Neural cell (in vitro differentiated cells): Measurements from ENCODE around the gene UFSP2. TPM values are rescaled to one million over a fixed set of nuclear protein-coding genes. Genes with fewer than 3 reads are reported as not detected.

Source experiments
- H2AFZ ChIP-seq: fragments of 200-600, 300-800 bp; sonication (generic), shearing (Covaris generic); 2 replicates; pipeline ENCODE4 v1.6.0; 2014; ENCODE audit warnings: low read depth, mild to moderate bottlenecking, antibody characterized with exemption, low read length, moderate library complexity
- H3F3A ChIP-seq: fragments of 200-600 bp; shearing (Covaris generic); 2 replicates; pipeline ENCODE4 v1.6.1; 2016; ENCODE audit warnings: mild to moderate bottlenecking, moderate library complexity, mixed read lengths, antibody characterized with exemption, low read length; ENCODE audit not compliant: insufficient read depth, poor library complexity, severe bottlenecking
- H3K27ac ChIP-seq: fragments of 200-600, 300-800 bp; sonication (generic), shearing (Covaris generic); 2 replicates; pipeline ENCODE4 v1.5.1; 2014; ENCODE audit warnings: mild to moderate bottlenecking, low read length, moderate library complexity
- H3K27me3 ChIP-seq: fragments of 300-800, 200-600 bp; sonication (generic), shearing (Covaris generic); 2 replicates; pipeline ENCODE4 v1.6.0; 2014; ENCODE audit warnings: mild to moderate bottlenecking, low read depth, low read length, moderate library complexity; ENCODE audit not compliant: insufficient read depth
- H3K36me3 ChIP-seq: fragments of 300-800, 200-600 bp; sonication (generic), shearing (Covaris generic); 2 replicates; pipeline ENCODE4 v1.5.1; 2014; ENCODE audit warnings: mild to moderate bottlenecking, antibody characterized with exemption, low read length, moderate library complexity; ENCODE audit not compliant: insufficient read depth
- H3K4me2 ChIP-seq: fragments of 300-800, 200-600 bp; sonication (generic), shearing (Covaris generic); 2 replicates; pipeline ENCODE4 v1.6.0; 2014; ENCODE audit warnings: mild to moderate bottlenecking, low read length
- H3K4me3 ChIP-seq: fragments of 300-800, 200-600 bp; sonication (generic), shearing (Covaris generic); 2 replicates; pipeline ENCODE4 v1.5.1; 2014; ENCODE audit warnings: mild to moderate bottlenecking, low read length, moderate library complexity
- H3K79me2 ChIP-seq: fragments of 200-600 bp; shearing (Covaris generic); replicated peaks from 2 replicates; pipeline ENCODE4 v1.6.0; 2014; ENCODE audit warnings: mild to moderate bottlenecking, low read length, moderate library complexity; ENCODE audit not compliant: insufficient read depth
- H3K9ac ChIP-seq: fragments of 300-800, 200-600 bp; sonication (generic), shearing (Covaris generic); 2 replicates; pipeline ENCODE4 v1.6.1; 2016; ENCODE audit warnings: mild to moderate bottlenecking, low read length, mixed read lengths
- H3K9me2 ChIP-seq: fragments of 200-600 bp; shearing (Covaris generic); 2 replicates; pipeline ENCODE4 v1.6.1; 2016; ENCODE audit warnings: mild to moderate bottlenecking, low read length, mixed read lengths; ENCODE audit not compliant: insufficient read depth
- H3K9me3 ChIP-seq: fragments of 200-600, 300-800 bp; sonication (generic), shearing (Covaris generic); 2 replicates; pipeline ENCODE4 v1.6.1; 2016; ENCODE audit warnings: mild to moderate bottlenecking, mixed run types, low read length, moderate library complexity, mixed read lengths
- H4K20me1 ChIP-seq: fragments of 200-600 bp; shearing (Covaris generic); 2 replicates; pipeline ENCODE4 v1.6.1; 2016; ENCODE audit warnings: mild to moderate bottlenecking, mixed run types; ENCODE audit not compliant: insufficient read depth
- CTCF ChIP-seq: fragments of 450-650 bp; IDR thresholded peaks from 2 replicates; pipeline ENCODE4 v1.5.1; 2014; ENCODE audit warnings: antibody characterized with exemption, mild to moderate bottlenecking, moderate library complexity; ENCODE audit not compliant: poor library complexity, severe bottlenecking
- EP300 ChIP-seq: fragments of 450-650 bp; conservative IDR thresholded peaks from 2 replicates; pipeline ENCODE4 v1.6.1; 2014; ENCODE audit warnings: antibody characterized with exemption, mild to moderate bottlenecking, moderate library complexity; ENCODE audit not compliant: poor library complexity, severe bottlenecking
- EZH2 ChIP-seq: fragments of 200-600, 300-800 bp; shearing (Covaris generic), sonication (generic); IDR thresholded peaks from 2 replicates; pipeline ENCODE4 v1.6.1; 2014; ENCODE audit warnings: antibody characterized with exemption, low read length, borderline replicate concordance, mild to moderate bottlenecking; ENCODE audit not compliant: insufficient read depth, poor library complexity, severe bottlenecking
- MXI1 ChIP-seq: fragments of 450-650 bp; conservative IDR thresholded peaks from 2 replicates; pipeline ENCODE4 v1.6.1; 2014; ENCODE audit warnings: antibody characterized with exemption, mild to moderate bottlenecking; ENCODE audit not compliant: poor library complexity, severe bottlenecking
- POLR2AphosphoS5 ChIP-seq: IDR thresholded peaks from 2 replicates; pipeline ENCODE4 v1.6.1; 2012
- RAD21 ChIP-seq: fragments of 450-650 bp; conservative IDR thresholded peaks from 2 replicates; pipeline ENCODE4 v1.6.1; 2014; ENCODE audit warnings: antibody characterized with exemption, mild to moderate bottlenecking, moderate library complexity
- REST ChIP-seq: IDR thresholded peaks from 2 replicates; pipeline ENCODE4 v1.6.1; 2012; ENCODE audit warnings: borderline replicate concordance
- SMC3 ChIP-seq: fragments of 450-650 bp; conservative IDR thresholded peaks from 2 replicates; pipeline ENCODE4 v1.6.1; 2014; ENCODE audit warnings: antibody characterized with exemption, mild to moderate bottlenecking, moderate library complexity; ENCODE audit not compliant: poor library complexity
- TAF1 ChIP-seq: IDR thresholded peaks from 2 replicates; pipeline ENCODE4 v1.6.1; 2012; ENCODE audit warnings: low read depth
- polyA plus RNA-seq: library from polyadenylated mRNA; depleted of rRNA; stranded (reverse); fragments of >200 nt; gene quantifications from 2 replicates; pipeline ENCODE4 v1.2.3, GENCODE V29; 2014

The UFSP2 gene
- polyA plus RNA-seq, 1 donor from 2014 or later: 38.9 TPM

- Histone ChIP-seq H3K79me2 (peaks cover 10% of the 10 kb centered on the region), H3K9me2 (no peaks in the 10 kb centered on the region), H3K27ac (no peak overlapping the region), H2AFZ (no peak overlapping the region), H3K4me3 (no peak overlapping the region), H3F3A (no peaks in the 10 kb centered on the region), H3K9ac (no peak overlapping the region), H3K36me3 (no peaks in the 10 kb centered on the region), H4K20me1 (no peaks in the 10 kb centered on the region), H3K9me3 (no peaks in the 10 kb centered on the region), H3K27me3 (no peaks in the 10 kb centered on the region), H3K4me2 (no peak overlapping the region)
- no peak for TF ChIP-seq CTCF
- no peak for TF ChIP-seq EP300
- TF ChIP-seq TAF1: no peak
- no peak for TF ChIP-seq POLR2AphosphoS5
- TF ChIP-seq REST: no peak
- TF ChIP-seq EZH2: no peak
- no peak for TF ChIP-seq MXI1
- no peak for TF ChIP-seq SMC3
- TF ChIP-seq RAD21: no peak
Measured at GRCh38 chr4:185429660-185430059, 3.9 kb upstream of the UFSP2 start.

- Histone ChIP-seq H3K4me3 (no peak overlapping the region), H3K9me3 (no peaks in the 10 kb centered on the region), H2AFZ (no peak overlapping the region), H3K36me3 (no peaks in the 10 kb centered on the region), H3K27ac (no peak overlapping the region), H3K9me2 (no peaks in the 10 kb centered on the region), H4K20me1 (no peaks in the 10 kb centered on the region), H3K79me2 (peaks cover 29% of the 10 kb centered on the region), H3K9ac (no peak overlapping the region), H3K4me2 (no peak overlapping the region), H3K27me3 (no peaks in the 10 kb centered on the region), H3F3A (no peaks in the 10 kb centered on the region)
- TF ChIP-seq MXI1 (no peak), TAF1 (no peak), POLR2AphosphoS5 (no peak), SMC3 (no peak), CTCF (no peak), EP300 (no peak), EZH2 (no peak)
Measured at GRCh38 chr4:185426960-185427688, 1.4 kb upstream of the UFSP2 start.
